HUDEP-2 (cell line): ENCODE results near the gene TMUB1.
"Not testable (repeated sequence)": the region's sequence is repeated elsewhere in the genome, so short reads cannot be mapped to it uniquely, and the experiment has no call there.

Source experiments
- DNase-seq, 76 experiments: peaks; one replicate each; lab custom pipeline; 2025; ENCODE audit not compliant: unreplicated experiment in 76 of 76; lab: John Stamatoyannopoulos, UW

Gene TMUB1

DNA sequence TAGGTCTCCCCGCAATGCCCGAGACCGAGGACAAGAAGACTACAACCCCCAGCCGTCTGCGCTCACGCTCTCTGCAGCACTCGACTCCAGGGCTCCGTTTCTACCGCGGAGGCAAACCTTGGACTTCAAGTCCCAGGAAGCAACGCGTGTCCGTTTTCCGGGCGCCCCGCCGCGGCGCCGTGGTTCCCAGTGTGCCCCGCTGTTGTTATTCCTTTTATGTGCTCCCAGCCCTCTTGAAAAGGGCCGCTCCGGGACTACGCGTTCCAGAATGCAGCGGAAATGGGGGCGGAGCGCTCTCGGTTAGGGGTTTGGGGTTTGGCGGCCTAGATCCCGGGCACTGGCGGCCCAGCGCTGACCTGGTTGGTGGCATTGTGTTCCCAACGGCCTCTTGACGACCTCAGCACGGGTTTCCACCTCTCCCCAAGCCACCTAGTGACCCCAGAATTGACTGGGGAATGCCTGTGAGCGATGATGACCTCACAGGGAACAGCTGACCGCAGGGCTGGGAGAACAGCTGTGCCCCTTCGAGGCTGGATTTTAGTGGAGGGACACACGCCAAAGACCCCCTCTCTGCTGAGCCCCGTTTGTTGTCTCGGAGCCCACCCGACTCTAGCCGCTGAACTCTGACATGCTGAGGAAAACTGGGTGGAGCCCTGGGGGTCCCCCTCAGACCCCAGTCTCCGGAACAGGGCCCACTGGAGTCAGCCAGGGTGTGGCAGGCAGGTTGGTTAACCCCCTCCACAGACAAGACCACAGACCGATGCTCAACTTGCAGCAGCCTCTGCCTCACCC, 25.1 kb downstream of the TMUB1 start:
- peak in 75 of 76 experiments; percentile 72 to 99 (median 96) for DNase-seq

DNA sequence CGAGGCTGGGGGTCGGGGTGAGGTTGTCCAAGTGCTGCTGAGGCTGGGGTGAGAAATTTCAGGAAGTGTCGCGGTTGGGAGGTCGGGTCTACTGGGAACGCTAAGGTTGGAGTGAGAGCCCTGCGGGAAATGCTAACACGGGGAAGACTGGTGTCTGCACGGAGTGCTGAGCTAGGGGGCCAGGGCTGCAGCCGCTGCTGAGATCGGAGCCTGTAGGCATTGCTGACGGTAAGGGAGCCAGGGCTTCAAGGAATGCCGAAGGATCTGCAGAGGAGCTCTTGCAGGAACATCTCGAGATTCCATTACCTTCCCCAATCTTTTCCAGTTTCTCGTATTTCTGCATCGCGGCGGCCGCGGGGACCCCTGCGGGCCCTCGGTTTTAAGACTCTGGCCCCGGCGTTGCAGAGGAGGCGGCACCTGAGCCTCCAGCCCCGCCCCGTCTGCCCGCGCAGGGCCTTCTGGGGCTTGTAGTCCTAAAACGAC, 25.7 kb downstream of the TMUB1 start, which contains the start of gene CDK5:
TSS of gene CDK5 (minus strand) at position 392 of the 483 bp plus-strand sequence. CDS start at position 343, 49 bp downstream.
- peak in 1 of 76 experiments; percentile 91 for DNase-seq

DNA sequence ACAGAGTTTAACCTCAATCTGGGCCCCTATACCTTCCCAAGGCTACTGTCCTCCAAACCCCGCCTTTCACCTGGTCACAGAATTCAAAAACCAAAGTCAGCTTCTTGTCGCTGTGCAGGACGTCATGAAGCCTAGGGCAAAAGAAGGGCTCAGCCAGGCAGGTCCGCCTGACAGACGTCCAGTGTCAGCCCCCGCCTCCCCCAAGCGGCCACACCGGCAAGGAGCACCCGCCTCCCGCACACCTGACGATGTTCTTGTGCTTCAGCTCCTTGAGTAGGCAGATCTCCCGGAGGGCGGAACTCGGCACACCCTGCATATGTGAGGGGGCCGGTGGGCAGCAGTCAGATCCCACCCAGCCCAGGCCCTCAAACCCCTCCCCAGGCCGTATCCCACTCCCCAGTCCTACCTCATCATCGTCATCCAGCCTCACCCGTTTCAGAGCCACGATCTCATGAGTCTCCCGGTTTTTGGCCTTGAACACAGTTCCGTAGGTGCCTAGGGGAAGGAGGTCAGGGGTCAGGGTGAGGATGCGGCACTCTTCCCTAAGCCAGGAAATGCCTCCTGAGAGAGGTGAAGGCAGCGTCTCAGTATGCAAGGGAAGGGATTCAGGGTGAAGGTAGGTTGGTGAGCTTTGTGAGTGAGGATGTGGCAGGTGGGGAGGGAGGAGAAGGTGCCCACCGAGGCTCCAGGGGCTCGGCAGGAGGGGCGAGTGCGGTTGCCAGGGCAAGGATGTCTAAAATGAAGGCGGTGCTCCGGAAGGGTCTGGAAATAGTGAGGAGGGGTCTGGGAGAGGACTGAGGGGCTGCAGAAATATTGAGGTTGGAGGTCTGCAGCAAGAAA, 26.4 kb downstream of the TMUB1 start:
- no peak for DNase-seq

DNA sequence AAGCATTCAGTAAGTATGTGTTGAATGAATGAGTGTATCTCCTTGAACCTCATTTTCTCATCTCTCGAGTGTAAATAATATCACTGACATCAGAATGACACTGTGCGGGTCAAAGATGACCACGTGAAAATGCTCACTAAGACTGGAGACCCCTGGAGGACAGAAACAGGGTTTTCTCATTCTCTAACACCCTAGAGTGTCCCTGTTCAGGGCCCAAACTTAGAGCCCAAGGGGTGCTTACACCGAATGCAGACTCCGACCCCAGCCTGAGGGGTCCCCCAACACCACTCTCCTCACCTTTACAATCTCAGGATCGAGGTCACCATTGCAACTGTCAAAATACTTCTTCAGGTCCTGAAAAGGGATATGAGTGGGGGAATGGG, 27.0 kb downstream of the TMUB1 start:
- no peak for DNase-seq

DNA sequence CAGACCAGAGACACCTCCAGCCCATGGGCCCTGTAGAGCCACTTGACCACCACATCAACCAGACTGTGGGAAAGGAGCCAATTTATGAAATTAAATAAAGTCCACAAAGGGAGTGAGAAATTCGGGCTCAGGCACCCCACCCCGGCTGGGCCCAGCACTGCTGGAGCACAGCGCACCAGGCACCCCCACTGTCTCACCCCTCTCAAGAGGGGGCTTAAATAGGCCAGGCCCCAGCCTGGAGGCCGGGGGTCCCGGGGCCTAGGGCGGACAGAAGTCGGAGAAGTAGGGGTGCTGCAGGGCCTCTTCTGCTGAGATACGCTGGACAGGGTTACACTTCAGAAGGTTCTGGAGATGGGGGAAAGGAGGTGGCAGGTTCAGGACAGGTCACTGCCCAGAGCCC, 29.5 kb downstream of the TMUB1 start:
- DNase-seq: no peak

DNA sequence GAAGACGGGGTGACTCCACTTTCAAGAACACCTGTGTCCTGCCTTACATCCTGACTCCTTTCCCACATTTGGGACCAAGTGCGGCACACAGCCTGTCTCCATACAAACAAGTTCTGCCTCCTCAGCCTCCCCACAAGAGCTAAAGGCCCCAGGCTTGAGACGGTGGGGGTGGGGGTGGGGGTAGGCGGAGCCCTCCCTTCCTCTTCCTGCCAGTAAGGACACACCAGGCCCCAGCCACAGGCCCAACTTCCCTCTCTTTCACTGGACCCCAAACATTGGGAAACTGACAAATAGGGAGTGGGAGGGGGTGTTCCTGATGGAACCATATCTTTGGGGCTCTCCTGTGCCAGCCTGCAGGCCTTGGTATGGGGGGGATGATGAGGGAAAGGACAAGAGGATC, 30.2 kb downstream of the TMUB1 start:
- no peak for DNase-seq

DNA sequence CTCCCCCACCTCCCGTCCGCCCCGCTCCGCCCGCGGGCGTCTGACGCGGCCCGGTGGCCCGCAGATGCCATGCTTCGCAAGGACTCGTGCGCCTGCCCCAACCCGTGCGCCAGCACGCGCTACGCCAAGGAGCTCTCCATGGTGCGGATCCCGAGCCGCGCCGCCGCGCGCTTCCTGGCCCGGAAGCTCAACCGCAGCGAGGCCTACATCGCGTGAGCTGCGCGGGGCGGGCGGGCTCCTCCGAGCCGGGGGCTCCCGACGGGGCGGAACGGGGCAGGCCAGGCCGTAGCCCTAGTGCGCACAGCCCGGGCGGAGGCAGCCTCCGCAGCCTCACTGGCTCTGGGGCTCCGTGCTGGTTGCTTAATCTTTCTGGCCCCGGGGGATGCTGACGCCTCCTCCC, 32.2 kb downstream of the TMUB1 start:
- peak in 34 of 76 experiments; percentile 5 to 52 (median 30) for DNase-seq

DNA sequence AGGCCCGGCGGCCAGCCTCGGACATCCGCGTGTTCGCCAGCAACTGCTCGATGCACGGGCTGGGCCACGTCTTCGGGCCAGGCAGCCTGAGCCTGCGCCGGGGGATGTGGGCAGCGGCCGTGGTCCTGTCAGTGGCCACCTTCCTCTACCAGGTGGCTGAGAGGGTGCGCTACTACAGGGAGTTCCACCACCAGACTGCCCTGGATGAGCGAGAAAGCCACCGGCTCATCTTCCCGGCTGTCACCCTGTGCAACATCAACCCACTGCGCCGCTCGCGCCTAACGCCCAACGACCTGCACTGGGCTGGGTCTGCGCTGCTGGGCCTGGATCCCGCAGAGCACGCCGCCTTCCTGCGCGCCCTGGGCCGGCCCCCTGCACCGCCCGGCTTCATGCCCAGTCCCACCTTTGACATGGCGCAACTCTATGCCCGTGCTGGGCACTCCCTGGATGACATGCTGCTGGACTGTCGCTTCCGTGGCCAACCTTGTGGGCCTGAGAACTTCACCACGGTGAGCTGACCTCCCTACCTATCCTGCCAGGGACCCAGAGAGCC, 34.3 kb downstream of the TMUB1 start:
- DNase-seq: no peak

DNA sequence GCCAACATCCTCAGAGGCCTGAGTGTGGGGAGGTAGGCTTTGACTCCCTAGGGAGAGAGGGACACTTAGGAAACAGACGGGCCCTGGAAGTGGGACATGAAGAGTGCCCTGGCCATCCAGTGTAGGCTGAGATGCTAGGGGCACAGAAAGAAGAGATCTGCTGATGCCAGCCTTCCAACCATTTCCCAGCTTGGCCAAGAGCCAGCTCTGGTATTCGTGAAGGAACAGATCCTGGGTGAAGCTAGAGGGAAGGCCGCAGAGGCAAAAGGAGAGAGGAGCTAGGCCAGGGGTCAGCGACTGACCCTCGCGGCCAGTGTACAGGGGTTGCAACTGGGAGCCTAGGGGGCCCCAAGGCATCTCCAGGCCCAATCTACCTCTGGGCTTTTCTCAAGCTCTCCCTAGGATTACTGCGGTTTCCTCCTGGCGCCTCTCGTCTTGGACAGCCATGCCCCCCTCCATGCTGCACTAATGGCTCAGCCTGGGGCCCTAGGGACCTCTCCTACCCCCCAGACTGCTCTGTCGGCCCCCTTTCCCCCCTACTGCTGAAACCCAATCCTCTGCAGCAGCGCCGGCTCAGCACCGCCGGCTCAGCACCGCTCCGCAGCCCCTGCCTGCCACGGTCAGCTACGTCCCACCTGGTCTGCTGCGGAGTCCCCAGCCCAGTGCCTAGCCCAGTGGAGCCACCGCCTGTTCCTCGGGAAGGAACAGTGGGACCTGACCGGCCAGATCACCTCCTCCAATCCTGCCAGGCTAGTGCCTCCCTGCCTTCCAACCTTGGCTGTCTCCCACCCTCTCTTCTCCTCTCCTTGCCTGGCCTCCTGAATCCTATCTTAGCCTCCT, 35.1 kb downstream of the TMUB1 start, which contains the start of gene ASIC3:
TSS of gene ASIC3 (plus strand) at position 556 of the 840 bp plus-strand sequence. CDS start 355 bp downstream, outside the sequence.
- no peak for DNase-seq

DNA sequence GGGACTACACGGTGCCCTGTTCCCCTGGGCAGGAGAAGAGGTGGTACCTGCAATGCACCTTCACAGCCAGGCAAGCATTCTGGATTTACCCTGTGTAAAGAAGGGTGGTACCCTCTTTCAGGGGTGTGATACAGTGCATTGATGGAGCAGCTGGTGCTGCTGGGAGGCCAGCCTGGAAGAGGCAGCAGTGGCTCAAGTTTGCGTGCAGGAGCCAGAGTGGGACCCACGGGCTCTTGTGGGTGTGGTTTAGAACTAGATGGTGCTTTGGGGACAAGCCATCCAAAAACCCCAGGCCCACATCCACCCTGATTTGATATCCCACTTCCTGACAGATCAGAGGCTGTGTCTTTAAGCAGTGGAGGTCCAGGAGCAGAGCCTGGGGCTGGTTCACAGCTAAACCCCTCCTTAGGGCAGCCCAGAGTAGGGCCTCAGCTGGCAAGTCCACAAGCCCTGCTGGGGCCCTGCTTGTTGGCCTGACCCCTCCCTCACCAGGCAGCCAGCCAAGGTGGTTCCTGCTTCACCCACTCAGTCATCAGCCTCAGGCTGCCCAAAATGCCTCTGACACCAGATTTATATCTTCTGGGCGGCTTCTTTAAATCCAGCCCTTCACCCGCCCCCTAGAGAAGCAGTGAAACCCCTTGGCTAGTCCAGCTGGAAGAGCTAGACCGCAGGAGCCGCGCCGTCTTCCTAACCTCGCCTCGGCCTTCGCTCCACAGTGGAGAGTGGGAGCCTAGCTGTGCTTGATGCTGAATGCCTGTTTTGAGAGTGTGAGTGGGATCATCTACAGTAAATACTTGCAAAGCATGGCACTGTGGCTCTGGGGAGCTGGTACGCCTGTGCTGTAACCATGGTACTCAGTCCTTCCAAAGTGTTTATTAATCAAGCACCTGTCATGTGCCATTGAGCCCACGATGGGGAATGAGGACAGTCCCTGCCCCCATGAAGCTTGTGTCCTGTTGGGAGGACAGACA, 36.4 kb downstream of the TMUB1 start:
- peak in 72 of 76 experiments; percentile 12 to 91 (median 68) for DNase-seq

DNA sequence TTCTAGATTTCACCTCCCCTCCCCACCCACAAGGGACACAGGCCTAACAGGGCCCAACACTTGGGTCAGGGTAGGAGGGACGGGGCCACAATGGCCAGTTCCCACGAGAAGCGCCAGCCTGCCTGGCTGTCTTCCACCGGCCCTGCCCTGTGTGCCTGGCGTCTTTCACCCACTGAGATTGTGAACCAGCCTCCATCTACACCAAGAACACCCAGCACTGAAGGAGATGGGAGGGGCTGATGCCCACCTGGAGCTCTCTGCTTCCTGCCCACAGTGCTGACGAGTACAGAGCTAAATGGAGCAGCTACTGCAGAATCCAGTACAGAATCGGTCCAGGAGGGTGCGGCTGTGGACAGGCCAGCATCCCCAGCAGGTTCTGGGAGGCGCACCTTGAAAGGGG, 37.3 kb downstream of the TMUB1 start:
- DNase-seq: no peak

DNA sequence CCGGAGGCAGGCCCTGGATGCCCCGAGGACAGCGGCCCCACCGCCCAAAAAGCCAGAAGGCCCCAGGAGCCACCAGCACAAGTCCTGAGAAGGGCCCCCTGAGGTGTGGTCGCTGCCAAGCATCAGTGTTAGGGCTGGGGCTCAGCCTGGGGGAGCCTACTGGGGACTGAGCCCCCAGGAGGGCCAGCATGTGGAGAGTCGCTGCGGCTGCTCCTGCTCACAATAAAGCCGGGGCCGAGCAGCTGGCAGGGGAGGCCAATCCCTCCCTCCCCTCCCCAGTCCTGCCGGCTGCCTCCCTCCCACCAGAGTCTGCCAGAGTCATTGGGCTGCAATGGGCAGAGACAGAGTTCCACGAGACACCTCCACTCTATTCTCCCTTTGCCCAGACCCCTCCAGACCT, 38.0 kb downstream of the TMUB1 start:
- no peak for DNase-seq

DNA sequence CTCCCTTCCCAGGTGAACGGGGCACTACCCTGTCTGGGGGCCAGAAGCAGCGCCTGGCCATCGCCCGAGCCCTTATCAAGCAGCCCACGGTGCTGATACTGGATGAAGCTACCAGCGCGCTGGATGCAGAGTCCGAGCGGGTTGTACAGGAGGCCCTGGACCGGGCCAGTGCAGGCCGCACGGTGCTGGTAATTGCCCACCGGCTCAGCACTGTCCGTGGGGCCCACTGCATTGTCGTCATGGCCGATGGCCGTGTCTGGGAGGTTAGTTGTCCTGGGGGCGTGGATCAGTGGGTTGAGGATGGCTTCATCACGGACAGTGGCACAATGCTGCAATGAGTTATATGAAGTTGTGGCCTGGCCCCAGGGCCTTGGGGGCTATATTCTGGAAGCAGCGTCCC, 39.3 kb downstream of the TMUB1 start:
- DNase-seq: no peak

DNA sequence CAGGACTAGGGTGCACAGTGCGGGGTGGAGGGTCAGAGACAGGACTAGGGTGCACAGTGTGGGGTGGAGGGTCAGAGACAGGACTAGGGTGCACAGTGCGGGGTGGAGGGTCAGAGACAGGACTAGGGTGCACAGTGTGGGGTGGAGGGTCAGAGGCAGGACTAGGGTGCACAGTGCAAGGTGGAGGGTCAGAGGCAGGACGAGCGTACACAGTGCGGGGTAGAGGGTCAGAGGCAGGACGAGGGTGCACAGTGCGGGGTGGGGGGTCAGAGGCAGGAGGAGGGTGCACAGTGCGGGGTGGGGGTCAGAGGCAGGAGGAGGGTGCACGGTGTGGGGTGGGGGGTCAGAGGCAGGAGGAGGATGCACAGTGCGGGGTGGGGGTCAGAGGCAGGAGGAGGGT, 39.8 kb downstream of the TMUB1 start:
- DNase-seq: not testable (repeated sequence)

DNA sequence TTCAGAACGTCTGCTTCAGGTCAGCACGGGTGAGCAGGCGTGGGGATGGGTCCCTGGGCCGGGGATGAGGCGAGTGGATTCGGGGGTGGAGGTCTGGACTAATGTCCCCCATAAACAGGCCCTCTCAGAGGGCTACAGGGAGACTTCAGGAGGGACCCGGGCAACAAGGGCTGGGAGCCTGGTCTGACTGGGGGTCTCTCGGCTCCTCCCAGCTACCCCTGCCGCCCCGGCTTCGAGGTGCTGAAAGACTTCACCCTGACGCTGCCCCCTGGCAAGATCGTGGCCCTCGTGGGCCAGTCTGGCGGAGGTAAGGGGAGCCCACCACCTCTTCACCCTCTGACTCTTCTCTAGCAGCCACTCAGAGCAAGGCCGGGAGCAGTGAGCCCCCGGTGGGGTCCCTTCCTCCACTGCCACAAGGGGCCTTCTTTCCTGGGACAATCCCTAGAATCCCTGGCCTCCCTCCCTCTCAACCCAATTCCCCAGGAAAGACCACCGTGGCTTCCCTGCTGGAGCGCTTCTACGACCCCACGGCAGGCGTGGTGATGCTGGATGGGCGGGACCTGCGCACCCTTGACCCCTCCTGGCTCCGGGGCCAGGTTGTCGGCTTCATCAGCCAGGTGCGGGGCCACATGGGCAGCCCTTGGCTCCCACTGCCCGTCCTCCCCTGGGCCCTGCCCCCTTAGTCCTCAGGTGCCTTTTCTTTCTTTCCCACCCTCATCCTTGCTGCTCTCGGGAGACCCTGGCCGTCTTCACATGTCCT, 42.5 kb downstream of the TMUB1 start:
- no peak for DNase-seq

DNA sequence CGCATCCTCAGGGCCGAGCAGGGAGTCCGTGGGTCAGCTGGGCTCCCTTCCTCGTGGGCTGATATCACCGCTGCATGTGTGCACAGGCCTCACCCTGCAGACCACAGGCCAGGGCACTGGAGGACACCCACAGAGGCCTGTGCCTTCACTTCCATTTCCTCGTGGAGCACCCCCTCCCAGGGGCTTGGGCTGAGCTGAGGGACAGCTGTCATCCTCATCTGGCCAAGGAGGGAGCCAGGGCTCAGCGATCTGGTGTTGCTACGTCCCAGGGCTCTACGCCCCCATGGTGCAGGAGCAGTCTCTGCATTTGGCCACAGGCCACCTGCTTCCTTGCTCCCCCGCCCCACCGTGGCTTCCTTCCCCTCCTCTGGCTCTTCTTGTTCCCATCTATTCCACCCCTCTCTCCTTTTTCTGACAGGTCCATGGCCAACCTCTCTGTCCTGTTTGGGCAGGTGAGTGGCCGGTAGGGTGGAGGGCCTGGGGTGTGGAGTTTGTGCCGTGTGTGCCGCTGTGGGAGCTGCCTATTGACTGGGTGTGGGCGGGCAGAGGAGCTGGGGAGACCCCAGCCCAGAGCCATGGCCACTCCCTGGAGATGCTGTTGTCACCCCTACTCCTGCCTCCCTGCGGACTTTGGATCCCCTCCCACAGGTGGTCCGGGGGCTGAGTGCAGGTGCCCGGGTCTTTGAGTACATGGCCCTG, 43.3 kb downstream of the TMUB1 start:
- DNase-seq: peak in 13 of 76 experiments; percentile 25 to 69 (median 46)

DNA sequence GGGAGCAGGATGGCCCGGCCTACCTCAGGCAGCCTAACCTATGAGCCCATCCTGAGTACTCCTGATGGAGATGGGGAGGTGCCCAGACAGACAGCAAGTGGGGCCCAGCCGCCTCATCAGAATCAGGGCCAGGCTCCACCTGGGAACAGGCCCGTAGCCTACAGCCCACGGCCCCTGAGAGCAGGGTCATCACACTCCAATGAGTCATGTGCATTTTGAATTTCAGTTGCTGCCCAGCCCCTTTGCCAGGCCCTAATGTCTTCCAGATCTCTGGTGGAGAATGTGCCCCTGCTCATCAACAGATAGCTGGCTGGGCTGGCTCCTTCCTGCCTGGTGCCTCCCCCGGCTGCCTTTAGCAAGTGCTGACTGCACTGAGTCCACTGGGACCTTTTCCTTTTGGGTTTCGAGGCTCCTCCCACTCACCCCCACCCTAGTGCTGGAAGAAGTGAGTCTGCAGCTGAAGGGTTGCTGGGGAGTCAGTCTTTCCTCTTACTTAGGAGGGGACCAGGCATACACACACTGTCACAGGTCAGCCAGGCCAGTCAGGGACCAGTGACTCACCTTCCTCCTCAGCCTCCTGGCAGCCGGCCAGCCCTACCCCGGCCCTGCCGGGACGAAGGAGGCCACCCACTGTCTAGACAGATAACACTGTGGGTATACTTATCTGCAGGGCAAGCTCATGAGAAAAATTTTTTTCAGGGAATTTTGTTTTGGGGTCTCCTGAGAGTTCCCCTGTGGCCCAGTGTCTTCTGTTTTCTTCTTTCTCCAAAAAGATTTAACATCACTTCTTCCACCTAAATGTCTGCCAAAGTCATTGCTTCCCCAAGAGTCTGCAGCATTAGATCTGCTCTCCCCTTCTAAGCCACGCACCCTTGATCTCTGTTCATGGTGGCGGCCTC, 44.1 kb downstream of the TMUB1 start:
- DNase-seq: peak in 75 of 76 experiments; percentile 64 to 99 (median 95)
